NCI-H2081 (cell line): ENCODE results near the gene HIVEP3.
A peak's percentile ranks its signal among the peaks of the same experiment; 100 is the strongest.

ENCODE experiments used
- DNase-seq, 2 experiments: peaks; one replicate each; lab custom pipeline; 2025; lab: John Stamatoyannopoulos, UW

HIVEP3 gene

DNA sequence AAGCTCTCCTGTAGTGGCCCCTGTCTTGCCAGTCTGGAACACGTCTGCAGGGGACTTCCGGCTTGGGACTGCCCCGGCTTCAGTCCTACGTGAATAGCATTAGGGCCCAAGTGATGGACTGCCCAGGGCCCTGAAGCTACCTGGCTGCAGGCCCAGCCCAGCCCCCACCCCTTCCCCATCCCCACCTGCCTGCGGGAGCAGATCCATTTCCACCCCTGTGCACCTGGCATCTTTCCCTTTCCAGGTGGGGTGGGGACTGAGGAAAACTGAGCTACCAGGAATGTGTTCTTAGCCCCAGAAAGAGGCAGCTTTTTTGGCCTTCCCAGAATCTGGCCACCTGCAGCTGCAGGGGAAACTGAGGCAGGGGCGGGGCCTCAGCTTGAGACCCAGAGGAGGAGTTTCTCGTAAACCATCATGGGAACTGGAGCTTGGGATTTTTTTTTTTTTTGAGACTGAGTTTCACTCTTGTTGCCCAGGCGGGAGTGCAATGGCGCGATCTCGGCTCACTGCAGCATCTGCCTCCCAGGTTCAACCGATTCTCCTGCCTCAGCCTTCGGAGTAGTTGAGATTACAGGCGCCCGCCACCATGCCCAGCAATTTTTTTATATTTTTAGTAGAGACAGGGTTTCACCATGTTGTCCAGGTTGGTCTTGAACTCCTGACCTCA lies 437.5 kb downstream of the HIVEP3 start:
- peak in 1 of 2 experiments; percentile 61 for DNase-seq

DNA sequence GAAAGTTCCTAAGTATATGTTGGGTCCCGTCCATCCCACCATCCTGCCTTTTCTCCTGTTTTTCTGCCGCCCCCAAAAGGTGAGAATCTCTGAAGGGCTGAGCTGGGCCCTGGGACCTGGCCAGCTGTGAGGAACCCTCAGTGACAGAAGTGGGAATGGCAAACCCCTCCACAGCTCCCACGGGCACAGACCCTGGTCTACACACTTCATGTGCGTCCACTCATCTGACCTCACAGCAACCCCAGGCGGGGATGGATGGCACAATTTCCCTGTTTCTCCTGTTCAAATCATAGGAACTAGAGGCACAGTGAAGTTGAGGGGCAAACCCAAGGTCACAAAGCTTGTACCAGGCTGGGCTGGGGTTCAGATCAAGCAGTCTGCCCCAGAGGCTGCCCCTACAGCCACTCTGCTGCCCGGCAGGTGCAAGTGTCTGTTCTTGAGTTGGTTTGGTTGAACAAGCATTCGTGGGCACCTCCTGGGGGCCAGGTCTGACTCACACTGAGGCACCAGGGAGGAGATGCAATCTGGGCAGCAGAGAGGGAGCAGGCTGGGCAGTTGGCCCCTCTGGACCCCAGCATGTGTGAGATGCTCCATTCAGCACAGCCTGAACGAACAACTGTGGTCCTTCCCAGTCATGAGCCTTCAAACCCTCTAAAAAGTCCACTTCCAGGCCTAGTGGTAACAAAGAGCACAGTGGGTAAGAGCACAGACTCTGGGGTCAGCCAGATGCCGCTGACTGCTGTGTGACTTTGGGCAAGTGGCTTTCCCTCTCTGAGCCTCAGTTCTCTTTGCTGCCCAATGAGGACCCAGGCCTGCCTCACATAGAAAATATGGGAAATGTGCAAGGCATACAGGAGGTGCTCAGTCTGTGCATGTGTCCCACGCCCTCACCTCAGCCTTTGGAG lies 438.3 kb downstream of the HIVEP3 start:
- no peak for DNase-seq

DNA sequence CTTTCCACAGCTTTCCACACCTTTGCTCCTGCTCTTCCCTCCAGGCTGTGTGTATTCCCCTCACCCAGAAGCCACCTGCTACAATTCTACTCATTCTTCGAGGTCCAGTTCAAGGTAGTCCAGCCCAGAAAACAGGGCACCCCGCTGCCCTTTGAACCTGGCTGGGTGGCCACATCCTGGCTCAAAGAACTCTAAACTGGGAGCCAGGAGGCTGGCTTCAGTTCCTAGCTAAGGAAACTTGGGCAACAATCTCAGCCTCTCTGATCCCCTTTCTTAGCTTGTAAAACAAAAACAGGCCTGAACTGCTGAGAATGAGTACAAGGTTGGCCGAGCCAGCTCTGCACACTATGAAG lies 438.9 kb downstream of the HIVEP3 start:
- no peak for DNase-seq

DNA sequence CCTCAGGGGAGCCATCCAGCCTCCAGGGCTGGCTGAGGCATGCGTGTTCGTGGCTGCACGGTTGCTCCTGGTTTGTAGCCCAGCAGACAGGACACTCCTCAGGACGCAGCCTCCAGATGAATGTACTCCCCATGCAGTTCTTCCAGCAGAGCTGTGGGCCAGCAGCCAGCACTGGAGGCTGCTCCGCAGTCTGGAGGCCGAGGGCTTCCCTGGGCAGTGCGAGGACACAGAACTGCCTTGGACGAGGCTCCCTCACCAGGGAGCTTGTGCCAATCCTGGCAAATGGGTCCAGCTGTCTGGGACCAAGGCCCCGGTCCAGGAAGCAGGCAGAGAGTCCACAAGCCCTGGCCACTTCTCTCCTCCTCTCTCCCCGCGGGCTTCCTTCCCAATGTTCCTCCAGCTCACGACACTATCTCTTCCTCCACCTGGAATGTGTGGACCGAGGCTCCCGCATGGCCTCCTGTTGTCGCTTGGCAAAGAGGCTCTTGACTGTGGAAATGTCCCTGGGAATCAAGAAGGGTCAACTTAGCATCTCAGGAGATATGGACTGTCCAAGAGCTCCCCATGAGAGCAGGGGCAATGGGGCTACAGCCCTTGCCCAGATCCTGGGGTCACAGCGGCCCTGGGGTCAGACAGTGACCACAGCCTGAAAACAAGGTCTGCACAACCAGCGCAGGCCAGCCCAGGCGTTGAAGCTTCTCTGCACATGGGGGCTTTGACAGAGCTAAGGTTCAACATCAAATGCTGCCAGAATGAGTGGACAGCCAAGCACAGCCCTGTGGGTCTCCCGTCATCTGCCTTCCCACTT lies 439.5 kb downstream of the HIVEP3 start:
- no peak for DNase-seq

DNA sequence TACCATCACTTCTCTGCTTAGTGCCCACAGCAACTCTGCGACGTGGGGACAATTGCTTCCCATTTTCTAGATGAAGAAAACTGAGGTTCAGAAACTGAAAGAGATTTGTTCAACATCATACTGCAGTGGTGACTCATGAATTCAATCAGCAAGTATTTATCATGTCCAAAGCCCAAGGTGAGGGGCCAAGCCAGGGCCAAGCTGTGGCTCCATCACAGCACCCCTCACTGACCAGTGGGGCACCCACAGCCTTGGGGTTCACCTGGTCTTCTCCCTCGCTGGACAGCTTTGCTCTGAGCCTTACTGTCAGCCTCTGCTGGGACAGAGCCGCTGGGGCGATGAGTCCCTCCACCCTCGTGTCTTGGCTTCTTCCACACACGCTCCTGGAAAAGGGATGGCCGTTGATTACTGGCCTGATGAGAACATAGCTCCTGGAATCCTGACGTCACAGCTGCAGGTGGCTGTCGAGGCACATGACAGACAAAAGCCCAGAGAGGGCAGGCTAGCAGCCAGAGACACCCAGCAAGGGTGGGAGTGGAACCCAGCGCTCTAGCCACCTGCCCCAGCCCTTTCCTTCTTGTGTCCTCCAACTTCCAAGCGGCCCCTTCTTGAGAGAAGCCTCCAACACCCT lies 440.5 kb downstream of the HIVEP3 start:
- DNase-seq, result no peak

DNA sequence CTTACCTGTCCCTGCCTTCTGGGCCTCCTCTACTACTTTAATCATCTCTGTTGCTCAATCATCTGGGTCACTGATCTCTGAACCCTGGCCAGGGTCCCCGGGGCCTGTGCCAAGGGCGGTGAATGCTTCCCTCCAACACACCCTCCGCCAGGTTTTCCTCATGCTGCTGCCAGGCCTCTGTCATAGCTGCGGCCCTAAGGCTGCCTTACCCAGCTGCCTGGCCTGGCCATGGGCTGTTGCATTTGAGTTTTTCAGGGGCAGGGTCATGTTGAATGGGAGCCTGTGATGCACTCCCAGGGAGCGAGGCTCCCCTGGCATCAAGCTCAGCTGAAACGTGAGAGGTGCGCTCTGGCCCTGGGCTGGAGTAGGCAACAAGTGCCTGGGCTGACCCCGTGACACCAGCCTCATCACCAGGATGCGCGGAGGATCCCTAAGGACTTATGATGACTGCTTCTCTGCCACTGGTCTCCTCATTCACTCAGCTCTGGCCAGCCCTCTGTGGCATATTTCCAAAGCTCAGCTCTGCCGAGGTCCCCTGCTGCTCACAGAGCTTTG lies 441.8 kb downstream of the HIVEP3 start:
- DNase-seq, result peak in 1 of 2 experiments; percentile 25

DNA sequence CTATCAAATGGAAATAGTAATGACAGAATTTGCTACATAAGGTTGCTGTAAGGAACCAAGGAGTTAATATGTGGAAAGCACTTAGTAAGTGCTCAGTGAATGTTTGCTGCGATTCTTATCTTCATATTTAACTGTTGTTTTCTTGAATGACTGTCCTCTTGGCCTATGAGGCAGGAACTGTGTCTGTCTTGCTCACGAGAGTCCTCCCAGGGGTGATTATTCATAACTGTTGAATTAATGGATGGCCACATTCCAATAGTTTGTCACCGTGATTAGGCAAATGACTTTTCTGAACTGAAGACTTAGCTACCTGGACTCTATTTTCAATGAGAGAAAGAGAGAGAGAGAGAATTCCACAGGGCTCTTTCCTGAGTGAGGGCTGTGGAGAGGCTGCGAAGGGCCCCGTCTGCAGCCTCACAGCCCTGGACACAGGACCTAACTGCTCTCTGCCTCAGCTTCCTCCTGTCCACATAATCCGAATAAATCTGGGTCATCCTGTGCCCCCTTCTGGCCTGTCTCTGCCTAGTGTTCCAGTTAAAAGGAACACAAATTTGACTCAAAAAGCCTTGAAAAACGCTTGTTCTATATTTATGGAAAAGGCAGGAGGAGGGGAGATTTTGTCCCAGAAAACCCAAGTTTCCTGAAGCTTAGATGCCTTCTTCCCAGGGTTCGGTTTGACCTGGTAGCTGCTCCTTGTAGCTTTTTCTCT lies 442.7 kb downstream of the HIVEP3 start:
- no peak for DNase-seq

DNA sequence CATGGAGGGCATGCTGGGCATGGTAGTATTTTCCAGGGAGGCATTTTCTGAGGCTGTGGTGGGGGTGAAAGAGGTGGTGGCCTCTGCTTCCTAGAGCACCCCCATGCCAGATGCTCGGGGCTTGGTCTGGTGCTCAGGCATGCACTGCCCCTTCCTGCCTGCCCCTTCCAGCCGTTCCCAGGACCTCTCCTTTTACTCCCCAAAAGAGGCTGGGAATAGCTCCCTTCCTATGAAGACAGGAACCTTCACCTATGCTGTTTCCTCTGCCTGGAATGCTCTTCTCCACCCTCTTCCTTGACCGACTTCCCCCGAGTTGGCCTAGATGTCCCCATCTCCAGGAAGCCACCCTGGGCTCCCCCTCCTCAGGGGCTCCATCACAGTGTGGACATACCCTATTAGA lies 443.4 kb downstream of the HIVEP3 start:
- no peak for DNase-seq

DNA sequence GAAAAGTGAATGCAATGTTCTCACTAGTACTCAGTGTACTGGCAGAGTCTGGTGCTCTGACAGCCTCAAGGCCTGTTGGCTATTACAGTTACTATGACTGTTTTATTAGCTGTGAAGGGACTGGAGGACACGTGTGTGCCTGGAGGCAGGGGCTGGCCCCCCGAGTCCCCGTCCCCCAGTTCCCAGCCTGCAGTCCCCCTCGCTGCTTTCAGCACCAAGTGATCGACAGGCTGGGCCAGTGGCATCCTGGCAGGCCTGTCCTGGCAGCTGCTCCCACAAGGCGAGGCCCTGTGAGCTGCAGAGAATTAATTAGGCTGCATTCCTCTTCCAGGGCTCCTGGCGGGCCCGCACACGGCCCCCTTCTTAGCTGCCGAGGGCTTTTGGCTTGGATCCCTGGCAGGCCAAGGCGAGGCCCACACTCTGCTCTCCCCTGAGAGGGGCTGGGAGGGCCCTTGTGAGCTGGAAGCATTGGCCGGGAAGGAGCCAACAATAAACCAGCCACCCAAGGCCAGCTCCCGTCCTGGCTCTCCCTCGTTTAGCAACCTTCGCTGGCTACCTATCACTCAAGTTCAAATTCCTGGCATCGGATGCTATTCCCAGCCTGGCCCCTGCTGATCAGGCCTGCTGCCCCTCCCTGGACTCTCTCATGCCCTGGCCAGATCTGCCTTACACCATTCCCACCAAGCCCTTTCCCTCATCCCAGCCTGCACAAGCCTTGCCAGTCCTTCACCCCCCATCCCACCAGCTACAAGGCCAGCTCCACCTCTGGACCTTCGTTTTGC lies 444.0 kb downstream of the HIVEP3 start:
- DNase-seq, result no peak

DNA sequence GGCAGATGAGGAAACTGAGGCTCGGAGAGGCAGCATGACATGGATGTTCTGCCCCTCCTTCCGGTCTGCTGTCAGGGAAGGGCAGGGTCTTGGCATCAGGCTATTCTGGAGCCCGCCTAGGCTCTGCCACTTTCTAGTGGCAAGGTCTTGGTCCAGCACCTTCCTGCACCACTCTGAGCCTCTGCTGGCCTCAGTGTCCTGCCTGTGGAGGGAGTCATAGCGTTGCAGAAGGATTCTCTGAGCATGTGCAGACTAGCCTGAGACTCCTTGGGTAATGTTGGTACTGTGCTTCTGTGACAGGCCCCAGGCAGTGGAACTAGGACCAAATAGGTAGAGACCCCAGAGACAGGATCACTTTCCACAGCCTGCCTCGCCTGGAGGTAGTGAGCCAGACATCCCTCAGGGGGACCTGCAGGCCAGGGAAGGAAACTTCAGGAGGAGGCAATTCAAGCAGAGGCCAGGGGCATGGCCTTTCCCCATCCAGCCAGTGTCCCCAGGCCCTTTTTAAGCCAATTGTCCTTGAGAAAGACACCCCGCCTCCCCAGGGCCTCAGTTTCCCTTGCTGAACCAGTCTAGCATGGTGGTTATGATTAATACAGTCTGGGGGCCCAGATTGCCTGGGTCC lies 444.9 kb downstream of the HIVEP3 start:
- no peak for DNase-seq

DNA sequence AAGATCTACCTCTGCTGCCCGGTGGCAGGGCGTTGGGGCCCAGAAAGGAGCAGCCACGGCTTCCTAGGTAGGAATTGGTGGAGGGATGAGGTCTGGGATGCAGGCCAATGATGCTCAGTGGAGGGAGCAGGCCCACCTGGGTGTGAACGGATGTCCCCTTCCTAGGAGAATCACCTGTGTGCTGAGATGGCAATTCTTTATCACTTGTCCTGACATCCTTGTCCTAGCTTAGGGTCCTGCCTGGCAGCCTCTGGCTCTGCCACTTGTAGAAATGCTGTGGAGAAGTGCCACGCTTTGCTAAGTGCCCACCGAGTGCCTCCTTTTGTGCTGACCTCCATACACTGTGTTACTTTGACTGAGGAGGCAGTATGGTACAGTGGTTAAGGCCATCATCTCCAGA lies 447.1 kb downstream of the HIVEP3 start:
- no peak for DNase-seq

DNA sequence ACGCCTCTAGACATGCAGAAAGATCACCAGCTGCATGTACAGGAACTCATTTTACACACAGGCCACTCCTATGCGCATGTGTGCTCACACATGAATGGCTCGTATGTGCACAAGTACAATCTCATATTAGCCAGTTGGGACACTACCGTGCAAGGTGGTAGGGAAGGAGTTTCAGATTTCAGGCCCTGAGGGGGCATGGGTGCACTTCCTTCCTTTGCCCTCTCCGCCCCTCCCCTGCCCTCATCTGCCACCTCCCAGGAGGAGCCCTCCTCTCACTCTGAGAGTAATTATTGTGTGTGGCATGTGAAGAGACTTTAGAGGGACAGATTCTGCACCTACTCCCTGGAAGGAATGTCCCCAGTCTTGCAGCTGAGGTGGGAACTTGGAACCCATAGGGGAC lies 449.0 kb downstream of the HIVEP3 start:
- DNase-seq, result no peak

DNA sequence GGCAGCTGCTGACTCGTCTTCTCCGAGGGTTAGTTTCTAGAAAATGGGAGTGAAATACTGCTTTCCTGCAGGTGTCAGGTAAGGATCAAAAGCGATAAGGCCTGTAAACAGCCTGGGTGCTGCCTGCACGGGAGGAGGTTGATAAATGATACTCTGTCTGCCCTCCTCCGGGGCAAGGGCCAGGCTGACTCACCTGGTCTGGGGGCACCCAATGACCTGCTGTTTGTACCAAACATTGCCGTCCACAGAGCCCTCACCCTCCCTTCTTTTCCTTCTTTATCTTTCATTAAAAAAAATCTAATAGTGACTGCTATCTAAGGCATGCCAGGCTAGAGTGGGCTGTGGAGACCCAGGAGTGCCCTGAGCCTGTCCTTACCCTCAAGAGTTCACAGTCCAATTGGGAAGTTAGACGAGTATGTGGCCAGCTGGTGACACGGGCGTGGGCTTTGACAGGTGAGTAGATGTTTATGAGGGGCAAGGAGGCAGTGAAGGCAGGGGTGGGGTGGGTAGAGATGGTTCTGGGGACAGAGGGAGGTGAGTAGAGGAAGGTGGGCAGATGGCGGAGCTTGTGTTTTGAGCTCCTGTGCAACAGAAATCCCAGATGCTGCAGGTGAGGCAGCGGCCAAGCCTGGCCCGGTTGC lies 450.5 kb downstream of the HIVEP3 start:
- no peak for DNase-seq

DNA sequence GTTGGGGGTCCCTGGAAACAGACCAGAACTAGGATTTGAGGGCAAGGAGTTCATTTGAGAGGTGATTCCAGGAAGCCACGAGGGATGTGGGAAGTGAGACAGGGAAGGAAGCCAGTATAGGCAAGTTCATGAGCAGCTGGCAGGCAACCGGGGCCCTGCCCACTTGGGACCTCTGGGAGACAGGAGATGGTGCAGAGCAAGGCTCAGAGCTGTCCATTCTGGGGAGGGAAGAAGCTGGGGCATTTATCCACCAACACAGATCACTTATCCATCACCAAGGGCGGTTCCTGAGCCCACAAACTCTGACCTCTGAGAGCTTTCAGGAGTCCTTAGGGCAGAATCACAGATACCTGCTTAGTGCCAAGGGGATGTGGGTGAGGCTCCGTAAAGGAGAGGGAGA lies 451.0 kb downstream of the HIVEP3 start:
- no peak for DNase-seq

DNA sequence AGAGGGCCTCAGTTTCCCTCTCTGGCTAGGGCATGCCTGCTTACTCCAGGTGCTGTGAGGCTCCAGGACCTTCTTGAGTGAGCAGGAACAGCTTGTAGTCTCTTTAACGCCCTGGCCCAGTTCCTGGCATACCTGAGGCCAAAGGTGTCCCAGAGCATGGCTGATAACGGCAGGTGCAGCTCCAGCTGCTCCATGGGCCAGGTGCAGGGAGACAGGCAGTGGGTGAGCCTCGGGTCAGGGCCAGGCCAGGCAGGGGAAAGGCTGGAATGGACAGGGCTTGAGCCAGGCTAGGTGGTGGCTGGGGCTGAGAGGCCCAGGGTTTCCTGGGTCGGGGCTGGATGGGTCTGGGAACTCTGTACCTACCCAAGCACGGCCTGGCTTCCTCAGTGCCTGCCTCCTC lies 452.6 kb downstream of the HIVEP3 start:
- no peak for DNase-seq

DNA sequence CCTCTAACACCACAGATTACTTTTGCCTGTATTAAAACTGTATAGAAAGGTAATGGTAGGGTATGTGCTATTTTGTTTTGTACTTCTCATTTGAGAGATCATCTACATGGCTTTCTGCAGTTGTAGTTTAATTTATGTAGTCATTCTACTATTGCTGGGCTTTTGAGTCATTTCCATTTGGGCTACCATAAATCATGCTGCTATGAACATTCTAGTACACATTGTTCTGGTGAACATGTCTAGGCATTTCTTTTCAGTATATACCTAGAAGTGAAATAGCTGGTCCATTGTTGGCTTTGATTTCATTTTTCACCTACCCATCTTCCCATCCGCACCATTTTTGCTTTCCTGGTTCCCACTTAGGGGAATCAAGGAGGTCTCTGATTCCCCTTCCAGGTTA lies 453.0 kb downstream of the HIVEP3 start:
- no peak for DNase-seq

DNA sequence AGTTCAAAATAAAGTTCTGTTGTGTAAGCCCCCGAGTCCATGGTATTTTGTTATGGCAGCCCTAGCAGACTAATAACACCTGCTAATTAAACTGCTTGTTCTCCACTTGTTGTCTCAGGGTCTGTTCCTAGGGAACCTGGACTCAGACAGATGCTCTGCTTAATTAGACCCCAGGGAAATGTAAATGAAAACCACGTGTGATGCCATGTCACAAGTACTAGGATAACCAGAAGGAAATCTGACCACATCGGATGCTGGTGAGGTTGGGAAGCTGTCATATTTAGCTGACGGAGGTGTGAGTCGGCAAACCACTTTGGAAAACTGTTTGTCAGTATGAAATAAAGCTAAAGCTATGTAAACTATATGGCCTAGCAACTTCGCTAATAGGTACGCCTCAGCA lies 453.8 kb downstream of the HIVEP3 start:
- DNase-seq, result peak; percentile 17 to 67

DNA sequence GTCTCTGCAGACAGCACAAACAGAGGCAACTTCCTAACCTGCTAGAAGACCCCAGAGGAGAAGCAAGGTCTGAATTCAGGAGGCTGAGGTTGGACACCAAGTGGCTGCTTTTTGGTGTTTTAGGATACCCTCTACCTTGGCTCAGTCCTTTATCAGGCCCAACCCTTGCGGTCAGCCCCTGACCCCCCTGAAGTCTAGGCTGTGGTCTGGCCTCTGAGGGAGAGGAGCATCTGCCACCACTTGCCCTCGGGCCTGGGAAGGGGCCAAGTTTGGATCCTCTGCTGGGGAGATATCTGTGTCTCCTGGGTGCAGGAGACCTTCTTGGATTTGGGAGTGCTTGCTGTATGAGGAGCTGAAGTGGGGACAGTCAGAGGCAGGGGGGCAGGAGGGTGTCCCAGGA lies 455.2 kb downstream of the HIVEP3 start:
- no peak for DNase-seq

DNA sequence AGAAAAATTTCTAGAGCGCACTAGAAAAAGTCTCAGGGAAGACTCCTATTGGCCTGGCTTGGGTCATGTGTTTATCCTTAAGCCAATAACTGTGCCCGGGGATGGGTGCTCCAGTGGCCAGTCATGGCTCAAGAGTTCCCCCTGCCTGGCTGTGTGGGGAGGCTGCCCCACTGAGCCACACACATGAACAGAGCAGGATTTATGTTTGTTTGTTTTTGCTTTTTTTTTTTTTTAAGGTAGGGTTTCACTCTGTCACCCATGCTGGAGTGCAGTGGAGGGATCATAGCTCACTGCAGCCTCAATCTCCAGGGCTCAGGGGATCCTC lies 456.1 kb downstream of the HIVEP3 start:
- DNase-seq, result no peak
